Activated CD8-positive, alpha-beta T cell treated with anti-CD3 and anti-CD28 coated beads for 36 hours (primary cell): ENCODE measurements around the gene ATG16L2. TPM values are rescaled to one million over a fixed set of nuclear protein-coding genes. Genes with fewer than 3 reads are reported as not detected.

ENCODE experiments used
- ATAC-seq: fragments of 200-7000 bp; cut with Tn5 transposase; one replicate; pipeline ENCODE4 v1.10.0; 2021; ENCODE audit warnings: mild to moderate bottlenecking, moderate library complexity
- CTCF ChIA-PET: fragments of 350-600 bp; sonication (Branson Sonifier 250); formaldehyde crosslinking; loops from one replicate; lab custom pipeline; 2021; ENCODE audit warnings: antibody characterized with exemption; lab: Charles Lee
- POLR2A ChIA-PET: fragments of 350-600 bp; sonication (Branson Sonifier 250); formaldehyde crosslinking; loops from one replicate; lab custom pipeline; 2021; ENCODE audit warnings: antibody characterized with exemption; lab: Charles Lee
- DNase-seq: peaks from one replicate; pipeline ENCODE4 v3.0.0-alpha.2; 2020
- H3K27ac Mint-ChIP-seq: one replicate; pipeline ENCODE4 v1.8.0; 2021; ENCODE audit warnings: mild to moderate bottlenecking, mixed read lengths
- H3K27me3 Mint-ChIP-seq: one replicate; pipeline ENCODE4 v1.8.0; 2021; ENCODE audit warnings: mixed read lengths
- H3K36me3 Mint-ChIP-seq: one replicate; pipeline ENCODE4 v1.8.0; 2021; ENCODE audit warnings: low read depth, mixed read lengths
- H3K4me1 Mint-ChIP-seq: one replicate; pipeline ENCODE4 v1.8.0; 2021; ENCODE audit warnings: low read depth, mixed read lengths
- H3K4me3 Mint-ChIP-seq: one replicate; pipeline ENCODE4 v1.8.0; 2021; ENCODE audit warnings: mild to moderate bottlenecking, moderate library complexity, mixed read lengths
- H3K9me3 Mint-ChIP-seq: one replicate; pipeline ENCODE4 v1.8.0; 2021; ENCODE audit warnings: mixed read lengths
- CTCF ChIP-seq: fragments of 200-600 bp; IDR thresholded peaks from one replicate; pipeline ENCODE4 v1.8.0; 2022; ENCODE audit warnings: antibody characterized with exemption, mild to moderate bottlenecking
- intact Hi-C: fragments of 100-400 bp; cut with micrococcal nuclease; formaldehyde crosslinking; loops from one replicate; pipeline ENCODE4 v1.10.0; 2022
- total RNA-seq, 2 experiments: library from RNA; stranded (reverse); gene quantifications; one replicate each; pipeline ENCODE4 v1.2.3, GENCODE V29; 2021

The ATG16L2 gene
- total RNA-seq, 2 experiments from 2014 or later, result 70.8 to 71.4 TPM

- H3K4me1 Mint-ChIP-seq, result peaks cover 5% of the 10 kb centered on the region
- H3K27ac Mint-ChIP-seq, result no peak overlapping the region
- intact Hi-C loops, result no loop called here
- H3K4me3 Mint-ChIP-seq, result no peak overlapping the region
- ATAC-seq (no peak), DNase-seq (no peak)
- POLR2A ChIA-PET, result interaction anchor here (0.6 kb wide), 1 partner anchor 49 kb away, joined by 3 read pairs; no protein-coding TSS in a partner anchor
- no peaks in the 10 kb centered on the region for H3K36me3 Mint-ChIP-seq
- TF ChIP-seq CTCF, result no peak
- no peaks in the 10 kb centered on the region for H3K9me3 Mint-ChIP-seq
- H3K27me3 Mint-ChIP-seq, result no peaks in the 10 kb centered on the region
- CTCF ChIA-PET, result interaction anchor here (0.6 to 4.0 kb wide), 4 partner anchors 9 to 51 kb away, joined by 3 to 16 read pairs (median 10); partner anchors contain the start of gene STARD10
Observed at GRCh38 chr11:72776117-72776843, 37.9 kb upstream of the ATG16L2 start.

GRCh38 chr11:72776844-72777754 is 37.1 kb upstream of the ATG16L2 start:
- TF ChIP-seq CTCF, result no peak
- DNase-seq (no peak), ATAC-seq (no peak)
- ChIA-PET POLR2A (no interaction called here), CTCF (interaction anchor here (4.0 kb wide), 1 partner anchor 52 kb away, joined by 14 read pairs; no protein-coding TSS in a partner anchor)
- peaks cover 8% of the 10 kb centered on the region for H3K4me1 Mint-ChIP-seq
- H3K4me3 Mint-ChIP-seq, result no peak overlapping the region
- H3K36me3 Mint-ChIP-seq, result no peaks in the 10 kb centered on the region
- no peaks in the 10 kb centered on the region for H3K9me3 Mint-ChIP-seq
- no peaks in the 10 kb centered on the region for H3K27me3 Mint-ChIP-seq
- intact Hi-C loops, result no loop called here
- H3K27ac Mint-ChIP-seq, result no peak overlapping the region

GRCh38 chr11:72777755-72778278 is 36.4 kb upstream of the ATG16L2 start:
- ChIA-PET POLR2A (no interaction called here), CTCF (interaction anchor here (4.0 kb wide), 1 partner anchor 53 kb away, joined by 14 read pairs; no protein-coding TSS in a partner anchor)
- Mint-ChIP-seq H3K9me3 (no peaks in the 10 kb centered on the region), H3K4me3 (no peak overlapping the region), H3K27me3 (no peaks in the 10 kb centered on the region), H3K27ac (no peak overlapping the region), H3K36me3 (no peaks in the 10 kb centered on the region), H3K4me1 (peaks cover 15% of the 10 kb centered on the region)
- TF ChIP-seq CTCF, result no peak
- DNase-seq, result no peak
- intact Hi-C loops, result no loop called here
- no peak for ATAC-seq

- no peak for TF ChIP-seq CTCF
- Mint-ChIP-seq H3K4me3 (no peak overlapping the region), H3K9me3 (no peaks in the 10 kb centered on the region), H3K4me1 (peaks cover 17% of the 10 kb centered on the region), H3K36me3 (no peaks in the 10 kb centered on the region), H3K27me3 (no peaks in the 10 kb centered on the region), H3K27ac (no peak overlapping the region)
- CTCF ChIA-PET, result interaction anchor here (0.9 to 4.0 kb wide), 3 partner anchors 8 to 54 kb away, joined by 4 to 14 read pairs (median 4); no protein-coding TSS in a partner anchor
- POLR2A ChIA-PET, result interaction anchor here (0.6 to 1.2 kb wide), 3 partner anchors 16 to 216 kb away, joined by 3 read pairs; no protein-coding TSS in a partner anchor
- ATAC-seq, result no peak
- intact Hi-C loops, result no loop called here
- no peak for DNase-seq
Observed at GRCh38 chr11:72778535-72779494, 35.4 kb upstream of the ATG16L2 start.
